Activated naive CD4-positive, alpha-beta T cell treated with Interleukin-2 at 50 U/mL for 16 hours (primary cell): ENCODE data around the gene SEL1L3.
"Not testable (repeated sequence)": the region's sequence is repeated elsewhere in the genome, so short reads cannot be mapped to it uniquely, and the experiment has no call there.

Source experiments
- DNase-seq: peaks from one replicate; pipeline ENCODE4 v3.0.0-alpha.2; 2020

The SEL1L3 gene

DNA sequence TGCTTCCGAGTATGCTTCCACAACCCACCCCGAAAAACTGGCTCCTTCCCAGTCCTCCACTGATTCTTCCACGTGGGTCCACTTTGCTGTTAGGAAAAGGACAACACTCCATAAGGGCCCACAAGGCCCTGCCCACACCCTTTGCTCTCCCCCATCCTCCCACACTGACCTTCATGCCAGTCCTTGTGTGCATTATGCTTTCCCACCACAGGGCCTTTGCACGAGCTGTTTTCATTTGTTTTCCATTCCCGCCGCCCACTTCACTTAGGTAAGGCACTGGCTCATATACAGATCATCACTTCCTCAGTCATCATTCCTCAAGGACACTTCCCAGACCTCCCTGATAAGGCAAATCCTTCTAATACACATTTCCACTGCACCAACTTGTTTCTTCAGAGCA, 16.8 kb upstream of the SEL1L3 start:
- no peak for DNase-seq

DNA sequence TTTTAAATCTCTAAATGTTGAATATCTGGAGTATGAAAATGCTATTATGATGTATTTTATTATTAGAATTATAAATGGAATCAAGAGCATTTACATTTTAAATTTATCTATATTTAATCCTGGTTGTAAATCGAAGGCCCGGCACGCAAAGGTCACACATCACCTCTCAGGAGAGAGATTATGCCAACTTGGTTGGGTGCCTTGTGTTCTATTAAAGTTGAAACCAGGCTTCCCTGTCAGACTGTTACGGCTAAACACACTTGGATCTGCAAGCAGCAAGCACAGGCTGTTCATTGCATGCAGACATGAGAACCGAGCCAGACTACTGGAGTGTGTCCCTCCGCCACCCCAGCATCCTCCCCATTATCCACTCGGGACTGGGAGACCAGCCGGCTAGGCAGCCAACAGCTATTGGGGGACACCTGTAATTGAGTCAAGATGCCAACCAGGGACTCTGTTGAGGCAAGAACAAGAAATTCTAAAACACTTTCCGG, 16.4 kb upstream of the SEL1L3 start:
- no peak for DNase-seq

DNA sequence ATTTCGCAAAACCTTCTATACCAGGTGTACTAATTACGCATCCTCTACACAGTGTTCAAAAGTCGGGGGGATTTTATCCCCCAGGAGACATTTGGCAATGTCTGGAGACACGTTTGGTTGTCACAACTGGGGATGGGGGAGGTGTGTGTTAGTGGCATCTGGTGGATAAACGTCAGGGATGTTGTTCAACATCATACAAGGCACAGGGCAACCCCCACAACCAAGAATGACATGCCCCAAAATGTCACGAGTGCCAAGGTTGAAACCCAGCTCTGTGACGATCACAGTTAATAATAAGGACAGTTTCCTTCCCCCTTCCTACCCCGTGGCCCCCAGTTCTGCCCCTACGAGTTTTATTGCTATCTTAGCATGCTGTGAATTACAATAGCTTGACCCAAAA, 15.9 kb upstream of the SEL1L3 start:
- no peak for DNase-seq

DNA sequence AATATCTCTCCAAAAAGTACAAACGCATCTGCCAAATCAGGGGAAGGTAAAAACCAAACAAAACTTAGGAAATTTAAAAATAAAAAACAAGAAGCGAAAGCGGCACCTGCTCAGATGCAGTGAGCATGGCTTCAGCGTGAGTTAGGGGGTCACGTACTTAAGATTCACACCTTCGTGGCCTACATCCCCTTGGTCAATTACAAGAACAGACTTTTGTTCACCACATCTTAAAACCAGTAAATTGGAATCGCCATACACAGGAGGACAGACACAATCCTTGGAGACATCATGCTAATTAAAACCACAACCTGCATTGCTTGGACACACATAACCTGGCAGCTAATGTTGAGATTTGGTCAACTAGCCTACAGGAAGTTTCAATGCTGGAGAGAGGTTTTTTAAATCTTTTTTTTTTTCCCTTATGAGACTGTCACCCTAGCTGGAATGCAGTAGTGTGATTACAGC, 12.5 kb upstream of the SEL1L3 start:
- DNase-seq = no peak

DNA sequence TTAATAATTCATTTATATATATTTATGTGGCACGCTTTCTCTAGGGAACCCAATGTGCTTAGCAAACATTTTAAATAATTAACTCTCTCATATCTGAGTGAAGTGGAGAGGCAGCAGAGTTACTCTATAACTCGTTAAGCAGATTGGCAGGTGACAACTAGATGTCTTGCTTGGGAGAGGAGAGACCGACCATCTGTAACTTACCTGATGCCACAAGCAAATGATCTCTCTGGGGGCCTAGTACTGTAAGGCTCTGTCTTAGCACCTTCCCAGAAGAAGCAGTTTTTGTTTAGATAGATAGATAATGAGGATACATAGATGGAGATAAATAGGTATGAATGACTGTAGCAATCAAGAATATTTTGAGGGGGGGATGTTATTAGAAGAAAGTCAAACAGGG, 11.9 kb upstream of the SEL1L3 start:
- DNase-seq = no peak

DNA sequence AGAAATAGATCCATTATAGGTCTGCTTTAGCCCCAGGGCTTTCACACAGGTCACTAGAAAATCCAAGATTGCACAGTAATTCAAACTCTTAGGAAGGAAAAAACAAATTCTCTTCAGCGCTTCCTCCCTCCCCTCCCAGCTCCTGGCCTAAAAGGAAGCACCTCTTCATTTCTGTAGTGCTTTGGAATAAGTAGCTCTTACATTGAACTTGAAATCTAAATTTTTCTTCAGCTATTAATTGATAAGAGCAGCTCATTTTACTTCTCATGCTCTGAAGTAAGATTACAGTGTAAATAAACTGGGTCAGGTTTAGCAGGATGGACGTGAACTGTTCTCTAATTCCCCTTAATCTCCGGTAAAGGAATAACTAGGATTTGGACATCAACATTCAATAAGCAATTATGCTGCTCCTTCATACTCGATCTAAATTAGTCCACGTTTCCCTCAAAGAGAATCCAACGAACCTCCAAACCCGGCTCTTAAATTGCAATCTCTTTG, 10.9 kb upstream of the SEL1L3 start:
- no peak for DNase-seq

DNA sequence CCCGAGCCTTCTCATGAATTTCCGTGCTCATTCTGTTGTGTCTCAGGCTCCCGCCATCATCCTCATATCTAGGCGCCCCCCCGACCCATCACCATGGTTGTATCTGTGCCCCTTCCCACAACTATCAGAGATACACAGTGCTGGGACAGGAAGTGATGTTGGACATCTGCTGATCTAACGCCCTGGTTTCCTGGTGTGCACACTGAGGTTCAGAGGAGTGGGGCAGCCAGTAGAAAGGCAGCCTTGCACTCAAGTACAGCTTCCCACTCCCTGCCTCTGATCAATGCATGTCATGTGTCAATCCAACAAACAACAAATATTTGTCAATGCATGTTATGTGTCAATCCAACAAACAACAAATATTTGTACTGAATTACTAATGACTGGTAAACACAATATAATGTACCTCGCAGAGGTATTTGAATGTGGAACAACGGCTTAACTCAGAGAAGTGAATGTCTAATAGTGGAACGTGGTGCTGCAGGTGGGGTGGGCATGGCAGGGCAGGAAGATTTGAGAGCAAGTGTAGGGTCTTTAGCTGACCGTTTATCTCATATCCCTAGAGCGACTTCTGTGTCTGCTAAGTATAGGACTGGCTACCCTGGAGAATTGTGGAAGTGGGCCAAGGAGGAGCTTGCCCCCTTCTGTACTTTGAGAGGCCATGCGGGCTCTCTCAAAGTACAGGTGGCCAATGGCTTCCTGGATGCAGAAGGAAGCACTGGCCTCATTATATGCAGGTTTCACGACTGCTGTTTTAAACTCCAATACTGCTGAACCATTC, 10.3 kb upstream of the SEL1L3 start:
- DNase-seq = no peak

DNA sequence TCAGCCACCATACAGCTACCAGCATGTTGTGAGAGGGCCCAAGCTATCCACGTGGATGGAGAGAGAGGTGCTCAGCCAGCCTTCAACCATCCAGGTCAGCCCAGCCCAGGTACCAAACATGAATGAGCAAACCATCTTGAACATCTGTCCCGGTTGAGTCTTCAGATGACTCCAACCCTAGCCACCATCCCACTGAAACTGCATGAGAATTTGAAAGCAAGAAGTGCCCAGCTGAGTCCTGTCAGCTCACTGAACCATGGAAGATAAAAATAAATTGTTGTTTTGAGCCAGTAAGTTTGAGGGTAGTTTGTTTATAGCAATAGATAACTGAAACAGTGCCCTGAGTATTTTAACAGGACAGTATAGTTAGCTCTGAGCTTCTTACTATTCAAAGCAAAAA, 7.3 kb upstream of the SEL1L3 start:
- no peak for DNase-seq

DNA sequence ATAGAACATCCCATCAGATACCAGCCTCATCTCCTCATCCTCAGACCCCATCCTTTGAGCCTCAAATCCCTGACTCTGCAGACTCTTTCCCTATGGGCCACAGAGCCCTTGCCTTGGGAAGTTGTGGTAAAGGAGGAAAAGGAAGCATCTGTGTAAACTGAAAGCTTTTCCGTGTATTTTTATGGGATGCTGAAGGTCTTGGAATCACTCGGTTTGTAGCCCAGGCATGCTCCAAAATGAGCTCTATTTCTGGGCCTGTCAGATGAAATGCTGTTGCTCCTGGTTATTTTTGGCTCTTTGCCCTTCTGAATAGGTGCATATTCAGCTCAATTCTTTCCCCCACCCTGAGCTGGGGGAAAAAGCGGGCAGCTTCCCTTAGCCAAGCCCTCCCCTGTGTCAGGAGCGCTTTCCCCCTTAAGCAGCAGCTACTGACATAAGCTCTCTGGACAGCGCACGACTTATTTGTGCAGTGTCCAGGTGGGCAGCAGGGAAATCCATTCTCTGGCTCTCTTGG, 5.0 kb upstream of the SEL1L3 start:
- DNase-seq = no peak

DNA sequence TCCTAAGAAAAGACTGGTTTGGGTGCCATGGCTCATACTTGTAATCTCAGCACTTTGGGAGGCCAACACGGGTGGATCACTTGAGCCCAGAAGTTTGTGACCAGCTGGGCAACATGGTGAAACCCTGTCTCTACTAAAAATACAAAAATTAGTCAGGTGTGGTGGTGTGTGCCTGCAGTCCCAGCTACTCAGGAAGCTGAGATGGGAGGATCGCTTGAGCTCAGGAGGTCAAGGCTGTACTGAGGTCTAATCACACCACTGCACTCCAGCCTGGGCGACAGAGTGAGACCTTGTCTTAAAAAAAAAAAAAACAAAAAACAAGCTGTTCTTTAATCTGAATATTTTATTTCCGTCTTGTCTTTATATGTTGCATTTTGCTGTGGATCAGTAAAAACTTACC, 3.6 kb upstream of the SEL1L3 start:
- DNase-seq = not testable (repeated sequence)

DNA sequence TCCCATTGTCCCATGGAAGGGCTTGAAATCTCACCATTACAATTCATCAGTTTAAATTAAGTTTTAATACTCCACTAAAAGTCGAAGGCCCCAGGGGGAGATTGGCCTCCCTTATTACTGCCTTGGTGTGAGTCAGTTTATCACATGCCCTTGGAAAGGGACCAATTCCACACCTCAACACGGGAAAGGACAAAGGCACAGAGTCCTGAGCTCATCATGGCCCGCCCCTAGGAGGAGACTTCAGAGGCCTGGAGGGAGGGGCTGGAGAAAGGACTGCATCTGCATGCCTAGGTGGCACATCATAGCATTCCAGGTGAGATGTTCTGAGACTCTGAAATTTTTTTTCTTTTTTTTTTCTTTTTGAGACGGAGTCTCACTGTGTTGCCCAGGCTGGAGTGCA, 2.8 kb upstream of the SEL1L3 start:
- no peak for DNase-seq

DNA sequence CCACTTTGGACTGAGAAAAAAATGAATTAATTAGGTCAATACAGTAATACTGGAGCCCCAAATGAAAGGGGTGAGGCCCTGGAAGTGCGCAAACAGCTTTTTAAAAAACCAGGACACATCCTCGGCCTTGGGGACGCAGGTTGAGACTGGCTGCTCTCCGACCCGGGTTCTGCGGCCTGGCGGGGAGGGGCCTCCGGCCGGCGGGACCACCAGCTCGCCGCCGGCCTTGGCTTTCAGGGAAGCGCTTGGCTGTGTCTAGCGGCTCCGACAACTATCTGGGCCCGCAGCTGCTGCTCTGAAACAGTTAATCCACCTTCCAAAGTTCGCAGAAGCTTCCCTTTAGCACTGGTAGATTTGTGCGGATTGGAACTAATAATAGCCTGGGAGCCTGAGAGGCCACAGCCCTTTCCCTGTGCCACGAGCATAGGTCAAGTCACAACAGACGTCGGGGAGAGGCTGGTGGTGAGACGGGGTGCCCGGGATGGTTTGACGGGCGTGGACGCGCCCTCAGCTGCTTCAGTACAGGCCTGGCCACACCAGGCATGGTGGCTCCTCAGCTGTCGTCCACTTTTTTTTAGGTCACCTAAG, 1.1 kb upstream of the SEL1L3 start:
- no peak for DNase-seq

DNA sequence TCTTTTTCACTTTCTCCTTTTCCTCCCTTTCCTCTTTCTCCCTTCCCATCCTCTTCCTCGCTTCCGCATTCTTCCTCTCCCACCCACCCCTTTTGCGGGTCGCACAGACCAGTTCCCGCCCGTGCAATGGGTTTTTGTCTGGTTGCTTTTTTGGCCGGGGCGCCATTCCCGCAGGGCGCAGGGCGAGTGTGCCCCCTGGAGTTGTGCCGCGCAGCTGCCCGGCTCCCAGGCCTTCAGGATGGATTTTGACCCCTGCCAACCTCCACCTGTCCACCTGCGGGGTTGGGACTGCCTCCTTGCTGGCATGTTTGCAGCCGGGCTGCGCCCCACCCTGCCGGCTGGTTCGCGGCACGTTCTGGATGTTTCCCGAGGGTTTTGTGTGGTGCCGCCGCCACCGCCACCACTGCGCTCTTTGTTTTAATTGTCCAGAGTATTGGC, 578 bp upstream of the SEL1L3 start:
- peak; percentile 21 for DNase-seq

DNA sequence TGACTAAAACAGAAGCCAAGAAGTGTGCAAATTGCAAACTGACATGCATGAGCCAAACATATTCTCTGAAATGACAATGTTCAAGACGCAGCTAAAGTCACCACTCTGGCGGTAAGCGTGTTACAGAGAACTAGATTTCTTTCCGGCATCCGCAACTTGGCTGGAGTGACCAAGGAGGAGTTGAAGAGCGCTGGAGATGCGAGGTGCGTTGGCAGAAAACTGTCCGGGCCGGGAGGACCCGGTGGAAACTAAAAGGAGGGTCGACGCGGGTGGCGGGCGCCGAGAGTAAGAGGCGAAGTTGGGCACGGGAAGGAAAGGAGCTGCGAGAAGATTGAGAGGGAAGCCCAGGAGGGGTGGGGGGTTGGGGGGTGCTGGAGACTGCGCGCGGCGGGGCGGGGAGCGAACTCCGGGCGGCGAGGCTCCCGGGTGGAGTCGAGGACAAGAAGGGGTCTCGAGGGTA, 807 bp downstream of the SEL1L3 start:
- DNase-seq = peak; percentile 39

DNA sequence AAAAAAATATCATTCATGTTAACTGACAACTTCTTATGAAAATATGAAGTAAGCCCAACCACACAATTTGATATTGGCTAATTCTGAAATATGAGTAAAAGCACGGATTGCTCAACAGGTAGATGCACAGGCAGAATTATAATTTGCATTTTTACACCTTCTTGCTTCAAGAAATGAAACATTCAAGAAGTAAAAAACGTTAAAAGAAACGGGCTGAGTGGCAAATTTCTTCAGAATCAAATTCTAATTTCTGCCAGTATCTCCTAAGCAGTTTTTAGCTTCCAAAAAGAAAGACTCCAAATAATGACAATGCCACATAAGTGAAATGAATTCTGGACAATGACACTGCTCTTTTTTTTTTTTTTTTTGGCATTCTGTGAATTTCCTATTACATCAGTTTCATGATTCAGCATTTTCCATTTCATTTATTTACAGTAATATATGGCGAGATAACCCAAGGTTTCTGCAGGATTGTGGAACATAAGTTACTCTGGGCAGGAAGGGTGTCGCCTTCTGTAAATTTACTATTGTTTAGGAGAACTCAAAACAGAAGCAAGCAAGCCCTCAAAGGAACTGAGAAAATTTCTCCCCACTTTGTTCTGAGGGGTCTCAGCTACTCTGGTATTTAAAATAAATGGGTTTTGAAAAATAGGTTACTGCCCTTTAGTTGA, 1.4 kb downstream of the SEL1L3 start:
- DNase-seq = no peak

DNA sequence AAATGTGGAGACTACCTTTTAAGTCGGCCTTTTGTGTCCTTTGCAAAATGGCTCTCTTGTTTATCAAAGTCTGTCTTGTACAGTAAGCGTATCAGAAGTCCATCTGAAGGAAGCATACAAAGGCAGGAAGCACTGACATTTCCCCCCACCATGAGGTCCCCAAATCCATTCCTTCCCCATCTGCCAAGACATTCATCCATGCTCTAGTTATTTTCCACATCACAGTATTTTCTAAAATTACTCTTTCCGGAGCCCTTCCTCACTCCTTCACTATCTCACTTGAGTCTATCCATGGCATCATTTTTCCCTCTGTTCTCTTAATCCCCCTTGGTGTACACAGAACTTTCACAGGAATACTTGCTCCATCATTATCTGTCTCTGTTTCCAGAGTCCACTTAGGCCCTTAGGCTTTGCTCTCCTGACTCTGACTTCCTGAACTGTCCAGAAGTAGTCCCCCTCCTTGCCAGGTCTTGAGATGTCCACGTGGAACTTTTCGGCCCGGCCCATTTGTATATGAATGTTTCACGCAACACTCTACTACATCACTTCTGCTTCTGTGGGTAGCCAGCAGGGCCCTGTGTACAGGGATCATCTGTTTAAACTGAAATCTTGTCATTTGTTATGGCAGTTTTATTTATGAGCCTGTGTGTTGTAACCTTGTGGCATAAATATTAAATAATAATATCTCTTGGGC, 2.1 kb downstream of the SEL1L3 start:
- peak; percentile 28 for DNase-seq

DNA sequence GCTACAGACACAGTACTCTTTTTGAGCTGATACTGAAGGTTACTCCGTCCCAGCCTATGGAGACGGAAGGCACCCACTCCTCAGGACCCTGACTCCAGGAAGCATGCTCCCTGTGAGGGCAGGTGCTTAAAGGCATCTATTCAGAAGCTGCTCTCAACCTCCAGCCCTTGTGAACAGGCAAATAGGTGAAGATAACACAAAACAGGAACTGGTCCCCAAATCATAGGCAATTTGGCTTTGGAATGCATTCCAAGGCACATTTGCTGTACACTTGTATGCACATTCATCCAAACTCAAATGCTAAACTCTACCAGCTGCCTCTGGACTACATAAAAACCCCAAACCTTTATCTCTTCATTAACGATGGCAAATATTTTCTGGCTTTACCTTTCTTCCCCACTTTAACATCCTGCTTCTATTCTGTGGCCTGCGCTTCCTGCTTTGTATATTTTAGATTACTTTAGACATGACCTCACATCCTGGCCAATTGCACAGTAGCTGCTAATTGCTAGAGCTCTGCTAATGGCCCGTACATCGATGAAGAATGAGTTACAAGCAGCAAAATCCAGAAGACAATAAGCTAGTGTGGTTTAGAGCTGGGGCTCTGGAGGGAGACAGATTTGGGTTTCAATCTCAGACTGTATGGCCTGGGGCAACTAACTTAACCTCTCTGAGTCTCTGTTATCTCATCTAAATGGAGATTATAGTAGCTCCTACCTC, 3.2 kb downstream of the SEL1L3 start:
- DNase-seq = peak; percentile 22

DNA sequence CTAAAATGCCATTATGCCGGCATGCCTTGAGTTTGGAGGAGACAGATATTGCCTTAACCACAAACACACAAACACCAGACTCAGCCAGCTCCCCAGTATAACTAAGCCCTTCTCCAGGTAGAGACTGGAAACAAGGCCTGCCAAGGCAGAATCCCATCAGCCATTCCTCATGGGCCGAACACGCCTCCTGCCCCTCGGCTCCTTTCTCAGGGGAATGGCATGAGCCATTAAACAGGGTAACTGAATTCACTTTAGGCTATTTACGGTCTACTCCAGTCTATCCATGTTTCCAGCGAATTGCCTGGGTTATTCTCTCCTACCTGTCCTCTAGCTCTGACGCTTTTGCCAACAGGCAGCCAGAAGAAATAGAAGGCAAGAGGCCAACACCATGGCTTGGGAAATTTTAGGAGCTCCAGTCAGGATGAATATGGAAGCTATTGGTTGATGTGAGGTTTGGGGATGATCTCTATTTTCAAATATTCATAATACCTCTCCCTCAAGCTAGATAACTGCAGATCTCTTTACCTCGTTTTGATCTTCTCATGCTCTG, 4.9 kb downstream of the SEL1L3 start:
- DNase-seq = no peak

DNA sequence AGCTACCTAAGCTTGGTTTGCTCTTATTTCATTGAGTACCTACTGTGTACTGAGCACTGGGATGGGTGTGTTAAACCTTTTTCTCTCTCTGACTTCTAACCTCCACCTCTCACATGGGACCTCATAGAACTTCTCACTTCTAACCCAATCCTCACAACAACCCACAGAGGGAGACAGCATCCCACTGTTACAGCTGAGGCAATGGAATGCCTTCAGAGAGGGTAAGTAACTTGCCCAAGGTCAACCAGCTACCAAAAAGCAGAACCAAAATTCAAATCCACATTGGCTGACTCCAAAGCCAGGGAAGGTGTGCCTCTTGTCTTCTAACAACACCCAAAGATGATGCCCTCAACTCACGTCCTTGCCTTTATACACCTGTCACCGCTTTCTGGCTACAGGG, 5.4 kb downstream of the SEL1L3 start:
- no peak for DNase-seq

DNA sequence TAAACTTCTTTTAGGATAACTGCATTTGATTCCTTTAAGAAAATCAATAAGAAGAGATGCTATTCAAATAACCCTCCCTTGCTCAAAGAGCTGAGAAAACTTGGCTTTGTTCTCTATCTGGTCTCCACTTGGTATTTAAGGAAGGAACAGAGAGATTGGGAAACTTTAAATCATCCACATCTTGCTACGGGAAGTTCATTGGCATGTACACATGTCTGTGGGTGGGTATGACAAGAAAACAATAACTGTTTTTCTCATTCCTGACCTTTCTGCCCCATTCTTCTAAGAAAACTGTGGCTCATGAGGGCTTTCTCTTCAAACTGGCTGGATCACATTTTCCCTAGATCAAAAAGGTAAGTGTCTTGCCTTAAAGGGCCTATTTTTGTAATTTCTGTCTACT, 6.0 kb downstream of the SEL1L3 start:
- DNase-seq = no peak

DNA sequence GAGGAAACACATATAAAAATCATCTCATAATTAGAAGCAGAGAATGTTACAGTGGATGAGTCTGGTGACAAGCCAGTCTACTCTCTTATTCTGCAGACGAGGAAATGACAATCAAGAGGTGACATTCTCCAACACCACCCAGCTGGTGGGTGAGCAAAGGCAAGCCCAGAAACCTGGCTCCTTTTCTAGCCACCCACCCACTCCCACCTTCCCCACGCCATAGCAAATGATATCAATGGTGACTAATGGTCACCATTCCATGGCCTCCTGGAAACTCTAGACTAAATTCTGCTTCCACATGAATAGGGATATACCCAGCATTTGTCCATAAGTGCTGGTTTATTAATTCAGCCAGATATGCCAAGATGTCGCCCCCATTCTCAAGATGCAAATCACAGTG, 10.7 kb downstream of the SEL1L3 start:
- DNase-seq = no peak

DNA sequence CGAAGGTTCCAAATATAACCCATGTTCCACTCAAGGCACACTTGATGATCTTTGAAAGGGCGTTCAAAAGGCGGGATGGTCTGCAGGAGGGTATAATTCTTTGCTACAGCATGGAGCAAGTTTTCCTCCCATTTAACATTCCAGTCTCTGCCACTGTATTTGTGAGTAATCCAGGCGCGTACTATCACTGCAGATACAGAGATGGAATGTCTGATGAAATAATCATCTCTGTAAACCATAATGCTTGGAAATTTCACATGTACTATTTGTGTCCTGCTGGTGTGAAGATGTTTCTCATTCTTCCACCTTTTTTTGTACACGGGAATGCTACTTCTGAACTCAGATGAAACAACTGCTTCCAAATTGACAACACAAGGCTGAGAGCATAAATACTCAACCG, 15.5 kb downstream of the SEL1L3 start:
- no peak for DNase-seq
